Dermis microvascular lymphatic vessel endothelial cell (primary cell): ENCODE measurements around the gene DCLRE1B. TPM values are rescaled to one million over a fixed set of nuclear protein-coding genes. Genes with fewer than 3 reads are reported as not detected.
A peak's percentile ranks its signal among the peaks of the same experiment; 100 is the strongest.

Experiments used
- DNase-seq, 2 donors: peaks; one replicate each; pipeline versions ENCODE4 v3.0.0 to v3.0.0-alpha.2; 2010; ENCODE audit warnings: low read depth in 2 of 2
- total RNA-seq: library from RNA; depleted of rRNA; stranded (reverse); fragments of >200 nt; gene quantifications from 2 replicates; pipeline ENCODE4 v1.2.1, GENCODE V29; 2014

Gene DCLRE1B
- 1.8 and 2.5 TPM in 2 replicates for total RNA-seq

DNA sequence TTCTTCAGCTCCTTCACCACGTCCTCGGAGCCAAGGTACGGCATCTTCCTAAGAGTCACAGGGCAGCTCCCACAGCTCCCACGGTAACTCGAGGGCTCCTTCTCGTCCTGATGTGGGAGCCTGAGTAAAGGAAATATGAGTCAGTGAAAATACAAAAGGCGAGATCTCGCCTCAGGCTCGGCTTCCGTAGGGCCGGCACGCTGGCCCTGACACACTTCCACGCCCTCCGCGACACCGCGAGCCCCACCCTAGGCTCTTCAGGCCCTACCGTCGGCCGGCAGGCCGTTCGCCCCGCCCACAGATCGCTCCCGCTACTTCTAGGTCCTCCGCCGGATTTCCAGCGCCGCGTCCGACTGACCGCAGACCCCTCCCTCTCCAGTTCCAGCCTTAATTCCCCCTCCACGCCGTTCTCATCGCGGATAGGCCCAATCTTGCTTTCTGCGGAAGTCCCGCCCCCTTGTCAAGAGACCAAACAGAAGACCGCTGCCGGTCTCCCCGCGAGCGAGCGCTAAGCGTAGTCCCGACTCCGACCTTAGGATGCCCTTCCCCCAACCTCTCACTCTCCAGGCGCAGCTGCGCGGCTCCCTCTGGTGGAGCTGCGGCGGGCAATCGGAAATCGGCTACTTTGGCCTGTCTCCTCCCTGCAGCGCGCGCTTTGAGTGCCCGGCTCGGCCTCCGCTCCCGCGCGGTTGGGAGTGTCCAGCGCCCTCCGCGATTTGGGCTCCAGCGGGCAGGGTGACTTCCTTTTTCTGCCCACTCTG is at the start of gene DCLRE1B, which contains the start of gene AP4B1:
DCLRE1B (plus strand) TSS at position 653 of the 761 bp plus-strand sequence. CDS start 261 bp downstream, outside the sequence.
AP4B1 (minus strand) TSS at position 126 of the 761 bp plus-strand sequence; CDS start at position 44, 82 bp downstream.
- peak; percentile 99 to 100 for DNase-seq

DNA sequence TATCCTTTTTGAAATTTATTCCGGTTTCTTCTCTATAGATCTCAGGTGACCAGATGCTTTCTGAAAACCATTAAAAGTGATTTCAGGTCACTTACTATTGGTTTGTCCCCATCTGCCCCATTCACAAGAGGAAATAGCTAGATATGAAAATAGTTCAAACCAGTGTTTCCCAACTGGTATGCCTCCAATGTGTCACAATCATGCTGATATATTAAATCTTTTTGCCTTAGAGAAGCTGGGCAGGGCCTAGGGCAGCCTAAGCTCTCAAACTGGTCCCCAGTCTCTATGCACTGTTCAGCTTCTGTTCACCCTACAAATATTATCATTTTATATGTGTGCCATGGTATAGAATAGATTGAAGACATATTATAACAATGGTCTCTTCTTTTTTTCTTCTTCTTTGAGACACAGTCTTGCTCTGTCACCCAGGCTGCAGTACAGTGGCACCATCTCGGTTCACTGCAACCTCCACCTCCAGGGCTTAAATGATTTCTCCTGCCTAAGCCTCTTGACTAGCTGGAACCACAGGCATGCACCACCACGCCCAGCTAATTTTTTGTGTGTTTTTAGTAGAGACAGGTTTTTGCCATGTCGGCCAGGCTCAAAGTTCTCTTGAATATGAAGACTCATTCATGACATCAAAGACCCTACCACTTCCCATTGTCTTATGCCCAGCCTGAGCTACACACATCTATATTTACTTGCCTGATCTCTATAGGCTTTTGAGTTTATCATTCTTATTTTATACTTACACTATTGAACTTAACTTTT is 49.3 kb upstream of the DCLRE1B start:
- DNase-seq: no peak

DNA sequence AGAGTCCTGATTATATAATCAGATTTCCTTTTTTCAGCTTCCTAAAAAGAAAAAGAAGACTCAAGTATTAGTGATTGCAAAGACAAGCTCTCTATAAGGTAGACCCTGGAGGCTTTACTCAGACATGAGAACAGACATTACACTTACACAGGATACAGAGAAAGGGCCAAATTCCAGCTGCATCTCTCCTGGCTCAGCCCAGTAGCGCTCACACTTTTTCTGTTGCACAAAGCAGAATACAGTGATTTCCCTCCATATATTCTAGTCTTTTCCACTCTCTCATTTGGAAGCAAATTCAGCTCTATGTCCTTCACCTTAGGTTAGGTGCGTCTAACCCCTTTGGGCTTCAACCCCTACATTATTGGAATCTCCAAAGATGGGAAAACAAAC is 48.7 kb upstream of the DCLRE1B start:
- no peak for DNase-seq

DNA sequence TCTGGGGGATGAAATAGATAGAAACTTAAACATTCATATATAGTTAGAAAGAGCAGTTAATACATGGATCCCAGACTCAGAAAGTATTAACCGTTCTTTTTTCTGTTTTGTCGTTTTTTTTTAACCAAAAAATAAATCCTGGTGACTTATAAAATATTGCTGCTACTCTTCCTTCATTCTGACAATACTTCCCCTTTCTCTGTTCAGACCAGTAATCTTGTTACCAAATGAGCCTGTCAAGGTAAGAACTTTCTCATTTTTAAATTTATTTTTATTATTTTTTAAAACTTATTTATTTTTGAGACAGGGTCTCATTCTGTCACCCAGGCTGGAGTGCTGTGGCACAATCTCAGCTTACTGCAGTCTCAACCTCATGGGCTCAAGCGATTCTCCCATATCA is 47.4 kb upstream of the DCLRE1B start:
- no peak for DNase-seq

DNA sequence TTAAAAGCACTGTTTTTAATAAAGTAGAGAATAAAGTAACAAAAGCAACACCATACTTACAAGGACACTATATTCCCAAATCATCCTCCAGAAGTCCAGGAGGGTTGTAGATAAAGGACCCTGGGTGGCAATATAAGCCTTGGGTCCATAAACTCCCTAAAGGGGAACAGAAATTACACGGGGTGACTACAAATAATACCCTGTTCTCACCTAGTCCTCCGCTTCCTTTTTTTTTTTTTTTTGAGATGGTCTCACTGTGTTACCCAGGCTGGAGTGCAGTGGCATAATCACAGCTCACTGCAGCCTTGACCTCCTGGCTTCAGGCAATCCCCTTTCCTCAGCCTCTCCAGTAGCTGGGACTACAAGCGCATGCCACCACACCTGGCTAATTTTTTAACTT is 46.7 kb upstream of the DCLRE1B start:
- no peak for DNase-seq

DNA sequence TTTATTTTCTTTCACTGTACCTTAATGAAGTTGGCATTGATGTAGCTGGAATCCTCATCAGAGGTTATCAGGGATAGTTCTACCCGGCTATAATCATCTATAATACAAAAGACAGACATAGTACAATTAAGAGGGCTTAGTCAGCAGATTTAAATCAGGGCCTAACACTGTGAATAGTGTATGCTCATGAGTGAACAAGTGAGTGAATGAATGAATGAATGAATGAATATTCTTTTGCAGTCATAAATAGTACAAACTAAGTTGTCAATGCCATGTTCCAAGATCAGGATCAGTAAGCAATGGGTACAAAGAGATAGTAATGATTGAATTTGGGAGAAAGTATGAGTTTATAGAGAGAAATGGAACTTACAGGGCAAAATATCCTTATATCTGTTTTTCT is 46.1 kb upstream of the DCLRE1B start:
- no peak for DNase-seq

DNA sequence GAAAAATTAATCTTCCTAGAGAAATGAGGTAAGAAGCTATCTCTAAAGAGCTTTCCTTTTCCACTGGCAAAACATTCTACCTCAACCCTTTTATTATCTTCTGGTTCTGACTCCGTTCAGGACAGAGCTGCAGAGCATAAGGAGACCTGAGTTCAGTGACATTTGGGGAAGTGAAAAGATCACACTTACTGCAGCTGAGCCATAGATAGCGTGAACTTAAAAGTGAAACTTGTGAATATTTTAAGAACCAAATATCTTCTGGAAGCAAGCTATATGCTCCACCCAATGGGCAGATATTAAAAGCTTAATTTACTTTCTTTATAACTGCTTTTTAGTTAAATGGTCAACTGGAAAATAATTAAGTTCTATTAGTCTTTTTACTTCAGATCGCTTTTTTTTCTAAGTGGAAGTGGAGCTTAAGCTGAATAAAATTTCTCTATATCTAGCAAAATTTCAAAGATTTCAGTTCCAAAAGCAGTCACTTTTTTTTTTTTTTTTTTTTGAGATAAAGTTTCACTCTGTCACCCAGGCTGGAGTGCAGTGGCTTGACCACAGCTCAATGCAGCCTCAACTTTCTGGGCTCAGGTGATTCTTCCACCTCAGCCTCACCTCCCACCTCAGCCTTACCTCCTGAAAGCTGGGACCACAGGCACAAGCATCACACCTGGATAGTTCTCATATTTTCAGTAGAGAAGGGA is 45.5 kb upstream of the DCLRE1B start:
- no peak for DNase-seq

DNA sequence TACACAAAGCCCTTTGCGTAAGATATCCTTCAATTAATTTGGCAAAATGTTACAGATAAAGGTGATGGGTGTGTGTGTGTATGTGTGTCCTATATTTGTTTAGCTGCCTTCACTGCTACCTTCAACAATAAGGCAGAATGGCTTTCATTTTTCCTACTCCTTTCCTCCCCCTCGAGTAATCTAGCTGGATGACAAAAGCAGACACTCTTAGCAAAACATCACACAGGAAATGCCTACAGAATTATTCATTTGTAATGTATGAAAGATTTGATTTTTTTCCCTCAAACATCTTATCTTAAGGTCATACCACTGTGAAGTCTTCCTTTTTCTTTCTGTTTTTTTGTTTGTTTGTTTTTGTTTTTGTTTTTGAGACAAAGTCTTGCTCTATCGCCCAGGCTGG is 44.2 kb upstream of the DCLRE1B start:
- peak; percentile 1 to 76 for DNase-seq

DNA sequence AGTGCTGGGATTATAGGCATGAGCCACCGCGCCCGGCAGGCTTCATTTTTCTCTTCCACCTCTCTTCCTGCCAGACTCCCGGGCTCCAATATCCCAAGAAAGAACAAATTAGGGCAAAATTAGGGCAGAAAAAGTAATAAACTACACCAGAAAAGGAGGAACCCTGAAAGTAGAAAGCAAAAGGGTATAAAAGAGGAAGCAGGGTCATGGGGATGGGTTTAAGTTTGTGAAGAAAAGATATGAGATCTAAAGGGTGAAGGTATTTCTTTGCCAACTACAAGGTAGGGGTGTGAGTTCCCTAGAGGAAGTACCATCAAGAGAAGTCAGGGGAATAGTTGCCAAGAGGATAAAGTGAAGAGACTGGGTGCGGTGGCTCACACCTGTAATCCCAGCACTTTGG is 43.5 kb upstream of the DCLRE1B start:
- no peak for DNase-seq

DNA sequence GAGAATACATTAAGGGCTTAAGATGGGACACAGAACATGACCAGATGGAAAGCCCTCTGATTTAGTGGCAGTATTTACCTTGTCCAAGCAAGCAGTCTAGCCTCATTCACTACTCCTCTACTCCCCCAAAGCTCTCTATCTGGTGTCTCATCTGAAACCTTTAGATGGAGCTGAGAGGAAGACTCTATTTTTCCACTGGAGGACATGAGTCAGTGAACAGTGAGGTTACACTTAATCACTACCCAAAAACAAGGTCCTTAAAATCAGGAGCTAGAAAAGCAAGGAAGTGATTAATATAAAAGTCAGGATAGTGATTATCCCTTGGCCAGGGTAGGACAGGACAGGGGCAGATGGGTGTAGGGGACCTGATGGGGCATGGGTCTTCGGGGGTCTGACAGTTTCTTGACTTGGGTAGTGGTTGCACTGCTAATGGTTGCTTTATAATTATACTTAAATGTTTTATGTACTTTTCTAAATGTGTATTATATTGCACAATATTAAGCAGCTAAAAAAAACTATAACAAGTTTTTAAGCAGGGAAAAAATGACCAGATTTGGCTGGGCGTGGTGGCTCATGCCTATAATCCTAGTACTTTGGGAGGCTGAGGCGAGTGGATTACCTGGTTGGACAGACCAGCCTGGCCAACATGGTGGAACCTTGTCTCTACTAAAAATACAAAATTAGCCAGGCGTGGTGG is 36.6 kb upstream of the DCLRE1B start:
- DNase-seq: peak in 1 of 2 donors; percentile 28

DNA sequence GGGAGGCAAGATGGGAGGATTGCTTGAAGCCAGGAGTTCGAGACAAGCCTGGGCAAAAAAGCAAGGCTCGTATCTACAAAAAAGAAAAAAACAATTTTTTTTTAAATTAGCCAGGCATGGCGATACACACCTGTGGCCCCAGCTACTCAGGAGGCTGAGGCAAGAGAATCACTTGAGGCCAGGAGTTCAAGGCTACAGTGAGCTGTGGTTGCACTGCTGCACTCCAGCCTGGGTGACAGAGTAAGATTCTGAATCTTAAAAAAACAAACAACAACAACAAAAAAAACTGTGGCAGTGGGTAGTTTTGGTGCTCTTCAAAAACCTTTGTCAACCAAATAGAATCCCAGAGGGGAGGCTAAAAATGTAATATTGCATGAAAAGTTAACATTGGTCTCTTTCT is 34.3 kb upstream of the DCLRE1B start:
- DNase-seq: no peak

DNA sequence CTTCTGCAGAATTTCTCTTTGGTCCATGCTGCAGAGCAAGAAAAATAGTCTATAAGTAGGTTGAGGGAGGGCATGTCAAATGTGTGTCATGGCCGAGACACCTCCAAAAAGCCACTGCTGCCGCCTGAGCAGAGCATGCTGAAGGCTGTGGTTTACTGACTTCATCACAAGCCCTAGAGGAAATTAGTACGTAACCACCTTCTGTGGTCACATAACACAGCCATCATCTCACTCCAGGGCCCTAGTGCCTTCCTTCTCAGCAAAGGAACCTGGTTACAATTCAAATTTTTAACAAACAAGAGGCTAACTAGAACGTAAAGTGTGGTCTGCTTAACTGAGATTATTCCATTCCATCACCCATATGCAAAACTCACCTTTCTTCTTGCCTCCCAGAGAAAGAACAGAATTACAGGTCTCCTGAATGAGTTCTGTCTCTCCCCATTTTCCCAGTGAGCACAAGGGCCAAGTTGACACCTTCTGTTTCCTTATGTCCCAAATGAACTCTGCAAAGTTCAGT is 33.5 kb upstream of the DCLRE1B start, which contains the start of gene PTPN22:
PTPN22 (minus strand) TSS at position 116 of the 517 bp plus-strand sequence.
- no peak for DNase-seq

DNA sequence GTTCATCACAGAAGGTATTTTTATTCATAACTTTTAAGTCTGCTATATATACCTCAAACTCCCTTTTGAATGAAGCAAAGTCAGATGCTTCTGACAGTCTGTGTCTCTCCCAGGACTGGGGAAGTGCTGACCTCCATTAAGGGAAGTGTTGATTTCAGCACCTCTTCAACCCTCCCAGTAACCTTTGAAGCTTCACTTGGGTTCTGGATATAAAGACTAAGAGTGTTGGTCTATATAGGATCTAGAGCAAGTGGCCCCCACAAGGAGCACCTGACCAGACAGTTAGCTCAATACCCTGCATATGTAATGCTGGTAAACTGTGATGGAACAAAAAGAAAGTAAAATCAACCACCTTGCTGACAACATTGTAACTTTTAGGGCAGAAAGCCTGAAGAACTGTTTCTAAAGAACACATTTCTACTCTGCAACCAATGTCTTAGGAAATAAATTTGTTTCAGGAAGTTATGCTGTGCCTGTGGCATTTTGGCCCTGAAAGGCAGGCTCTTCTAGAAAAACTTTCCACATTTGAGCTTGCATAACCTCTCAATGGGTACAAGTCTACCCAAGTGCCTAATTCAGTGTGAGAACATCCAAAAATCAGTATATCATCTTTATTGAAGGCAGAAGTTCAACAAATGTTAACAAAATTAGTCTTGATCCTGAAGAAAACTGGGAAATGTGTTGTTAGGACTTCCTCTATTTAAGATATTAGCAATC is 32.7 kb upstream of the DCLRE1B start:
- DNase-seq: no peak

DNA sequence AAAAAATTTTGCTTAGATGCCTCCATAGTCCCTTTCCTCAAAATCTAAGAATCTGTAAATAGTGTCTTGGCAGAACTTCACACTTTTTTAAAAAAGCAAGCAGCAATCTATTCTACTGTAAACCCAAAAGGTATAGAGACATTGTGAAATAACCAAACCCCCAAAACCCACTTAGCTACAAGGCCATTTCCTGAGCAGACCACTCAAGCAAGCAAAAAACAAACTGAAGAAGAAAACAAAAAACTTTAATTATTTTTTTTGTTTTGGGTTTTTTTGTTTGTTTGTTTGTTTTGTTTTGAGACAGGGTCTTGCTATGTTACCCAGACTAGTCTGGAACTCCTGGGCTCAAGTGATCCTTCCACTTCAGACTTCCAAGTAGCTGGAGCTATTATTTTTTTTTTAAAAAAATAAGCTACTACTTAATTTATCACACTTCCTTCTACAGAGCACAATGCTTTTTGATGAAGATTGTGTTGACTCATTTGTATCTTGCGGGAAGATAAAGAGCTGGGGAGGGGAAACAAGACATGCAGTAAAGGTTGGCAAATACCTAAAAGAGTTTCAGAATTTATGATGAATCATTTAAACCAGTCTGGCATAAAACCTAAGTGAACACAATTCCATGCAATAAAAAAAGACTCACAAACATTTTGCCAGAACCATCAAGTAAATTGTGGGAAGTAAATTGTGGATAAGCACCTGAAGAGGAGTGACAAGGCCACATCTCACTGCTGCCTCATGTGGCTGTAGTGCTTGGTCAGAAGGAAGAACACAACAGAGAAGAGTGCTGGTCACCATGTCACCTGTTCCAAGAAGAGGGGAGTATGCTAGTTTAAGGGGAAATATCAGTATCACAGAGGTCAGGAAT is 30.9 kb upstream of the DCLRE1B start:
- peak in 1 of 2 donors; percentile 33 for DNase-seq

DNA sequence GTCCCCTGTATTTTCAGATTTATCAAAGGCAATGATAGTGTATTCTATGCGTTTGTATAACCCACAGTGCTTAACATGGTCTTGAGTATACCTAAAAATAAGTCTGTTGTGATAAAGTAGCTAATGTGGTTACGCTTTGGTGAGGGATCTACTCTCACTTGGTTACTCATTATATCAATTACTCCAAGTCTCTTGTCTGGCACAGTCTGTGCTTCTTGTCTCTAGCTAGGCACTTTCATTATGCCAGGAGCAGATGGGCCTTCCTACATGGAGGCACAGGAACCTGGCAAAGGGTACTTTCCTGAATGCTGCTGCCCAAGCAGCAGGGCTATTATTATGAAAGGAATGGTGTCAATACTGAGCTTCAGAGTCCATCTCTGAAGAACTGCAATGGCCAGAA is 29.4 kb upstream of the DCLRE1B start:
- DNase-seq: no peak

DNA sequence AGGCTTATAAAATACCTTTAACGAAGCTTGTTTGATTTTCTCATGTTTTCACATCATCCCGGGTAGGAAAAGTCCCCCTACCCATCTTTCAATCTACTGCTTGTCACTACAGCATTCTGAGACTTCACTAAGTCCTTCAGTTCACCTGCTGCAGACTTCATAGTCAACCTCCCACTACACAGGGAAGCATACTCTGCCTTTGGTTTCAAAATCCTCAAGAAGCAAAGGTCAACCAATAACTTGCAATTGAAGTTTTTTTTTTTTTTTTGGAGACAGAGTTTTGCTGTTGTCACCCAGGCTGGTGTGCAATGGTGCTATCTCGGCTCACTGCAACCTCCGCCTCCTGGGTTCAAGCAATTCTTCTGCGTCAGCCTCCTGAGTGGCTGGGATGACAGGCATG is 28.9 kb upstream of the DCLRE1B start:
- no peak for DNase-seq

DNA sequence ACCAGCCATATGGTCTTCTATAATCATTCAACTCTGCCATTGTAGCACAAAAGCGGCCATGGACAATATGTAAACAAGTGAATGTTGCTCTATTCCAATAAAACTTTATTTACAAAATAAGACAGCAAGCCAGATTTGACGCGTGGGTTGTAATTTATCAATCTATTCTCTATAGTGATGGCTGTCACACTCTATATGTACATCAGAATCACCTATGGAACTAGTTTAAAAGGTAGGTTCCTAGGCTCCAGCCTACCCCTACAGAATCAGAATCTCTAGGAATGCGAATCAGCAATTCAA is 25.4 kb upstream of the DCLRE1B start:
- DNase-seq: no peak

DNA sequence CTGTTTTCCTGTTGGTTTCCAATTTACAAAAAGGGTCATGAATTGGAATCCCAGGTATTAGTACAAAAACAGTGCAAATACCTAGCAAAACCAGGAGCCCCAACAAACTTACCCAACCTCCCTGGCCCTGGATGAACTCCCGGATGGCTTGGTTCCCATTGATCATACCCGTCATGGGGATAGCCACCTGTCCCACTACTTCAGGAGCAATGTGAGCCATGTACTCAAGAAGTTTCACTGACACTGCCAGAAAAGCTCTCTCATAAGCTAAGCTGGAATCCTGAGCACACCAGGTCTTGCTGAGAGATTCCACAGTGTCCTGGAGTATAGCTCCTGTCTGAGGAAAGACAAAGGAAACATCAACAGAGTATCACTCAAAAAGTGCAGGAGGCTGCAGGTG is 23.5 kb upstream of the DCLRE1B start:
- no peak for DNase-seq
